GM21381 (cell line): Measurements from ENCODE around the gene ADORA2A.

Source experiments
- ATAC-seq: cut with Tn5 transposase; IDR thresholded peaks from one replicate; pipeline ENCODE4 v1.9.1; 2021; ENCODE audit warnings: mild to moderate bottlenecking, moderate library complexity; ENCODE audit not compliant: unreplicated experiment

ADORA2A gene

GRCh38 chr22:24402460-24403192, 24.8 kb upstream of the ADORA2A start:
- ATAC-seq: no peak

- ATAC-seq: no peak
Observed at GRCh38 chr22:24403346-24403745, 24.1 kb upstream of the ADORA2A start.

GRCh38 chr22:24404561-24405275, 22.7 kb upstream of the ADORA2A start:
- ATAC-seq: no peak

GRCh38 chr22:24405631-24406321, 21.6 kb upstream of the ADORA2A start:
- ATAC-seq: no peak

GRCh38 chr22:24406322-24407277, 20.8 kb upstream of the ADORA2A start:
- no peak for ATAC-seq

- ATAC-seq: no peak
Observed at GRCh38 chr22:24407278-24407665, 20.1 kb upstream of the ADORA2A start.

GRCh38 chr22:24407884-24408283, 19.5 kb upstream of the ADORA2A start:
- ATAC-seq: no peak

GRCh38 chr22:24408630-24409029, 18.8 kb upstream of the ADORA2A start:
- no peak for ATAC-seq

- no peak for ATAC-seq
Observed at GRCh38 chr22:24409707-24410106, 17.7 kb upstream of the ADORA2A start.

GRCh38 chr22:24410110-24410856, 17.1 kb upstream of the ADORA2A start:
- no peak for ATAC-seq

GRCh38 chr22:24411256-24412004, 16.0 kb upstream of the ADORA2A start:
- no peak for ATAC-seq

- ATAC-seq: no peak
Observed at GRCh38 chr22:24412274-24412673, 15.1 kb upstream of the ADORA2A start.

GRCh38 chr22:24413271-24413670, 14.1 kb upstream of the ADORA2A start:
- no peak for ATAC-seq

- no peak for ATAC-seq
Observed at GRCh38 chr22:24413736-24414385, 13.5 kb upstream of the ADORA2A start.

- ATAC-seq: no peak
Observed at GRCh38 chr22:24414523-24414922, 12.9 kb upstream of the ADORA2A start.

- ATAC-seq: no peak
Observed at GRCh38 chr22:24414984-24415945, 12.1 kb upstream of the ADORA2A start.

GRCh38 chr22:24416095-24416494, 11.3 kb upstream of the ADORA2A start:
- ATAC-seq: no peak

GRCh38 chr22:24416611-24417010, 10.8 kb upstream of the ADORA2A start:
- ATAC-seq: no peak
